ENCODE measurements around the gene GLCE.

DNA sequence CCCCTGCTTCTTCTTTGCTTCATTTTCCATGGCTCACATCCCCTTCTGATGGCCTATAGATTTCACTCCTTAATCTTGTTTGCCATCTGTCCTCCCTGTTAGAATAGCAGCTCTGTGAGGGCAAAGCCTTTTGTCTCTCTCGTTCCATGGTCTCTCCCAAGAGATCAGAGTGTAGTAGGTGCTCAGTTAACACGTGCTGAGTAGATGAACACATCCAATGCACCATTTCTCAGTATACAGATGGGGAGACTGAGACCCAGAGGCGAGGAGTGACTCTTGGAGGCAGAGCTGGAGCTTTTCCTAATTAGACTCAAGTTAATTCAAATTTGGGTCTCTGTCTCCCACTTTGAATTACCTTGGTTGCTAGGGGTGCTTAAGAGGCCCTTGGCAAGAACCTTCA lies 142.5 kb downstream of the GLCE start:
- no peak for TF ChIP-seq POLR2AphosphoS5 (IDR thresholded peaks at IDR 0.05; ENCODE audit: low read depth, low read length)
- TF ChIP-seq, protein P1, sequence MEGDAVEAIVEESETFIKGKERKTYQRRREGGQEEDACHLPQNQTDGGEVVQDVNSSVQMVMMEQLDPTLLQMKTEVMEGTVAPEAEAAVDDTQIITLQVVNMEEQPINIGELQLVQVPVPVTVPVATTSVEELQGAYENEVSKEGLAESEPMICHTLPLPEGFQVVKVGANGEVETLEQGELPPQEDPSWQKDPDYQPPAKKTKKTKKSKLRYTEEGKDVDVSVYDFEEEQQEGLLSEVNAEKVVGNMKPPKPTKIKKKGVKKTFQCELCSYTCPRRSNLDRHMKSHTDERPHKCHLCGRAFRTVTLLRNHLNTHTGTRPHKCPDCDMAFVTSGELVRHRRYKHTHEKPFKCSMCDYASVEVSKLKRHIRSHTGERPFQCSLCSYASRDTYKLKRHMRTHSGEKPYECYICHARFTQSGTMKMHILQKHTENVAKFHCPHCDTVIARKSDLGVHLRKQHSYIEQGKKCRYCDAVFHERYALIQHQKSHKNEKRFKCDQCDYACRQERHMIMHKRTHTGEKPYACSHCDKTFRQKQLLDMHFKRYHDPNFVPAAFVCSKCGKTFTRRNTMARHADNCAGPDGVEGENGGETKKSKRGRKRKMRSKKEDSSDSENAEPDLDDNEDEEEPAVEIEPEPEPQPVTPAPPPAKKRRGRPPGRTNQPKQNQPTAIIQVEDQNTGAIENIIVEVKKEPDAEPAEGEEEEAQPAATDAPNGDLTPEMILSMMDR (IDR thresholded peaks at IDR 0.05) = no peak
